GM12878 (cell line): ENCODE measurements around the gene SPTLC3.

Experiments used
- BCL11A ChIP-seq: IDR thresholded peaks from 2 replicates; pipeline ENCODE4 v1.6.1; 2011; ENCODE audit warnings: low read depth, low read length
- EP300 ChIP-seq, 2 experiments: fragments of 150-350 bp in 1 of 2; IDR thresholded peaks; 2 replicates each; pipeline ENCODE4 v1.6.1; 2011 to 2012; ENCODE audit warnings: low read depth in 2 of 2, low read length in 2 of 2, borderline replicate concordance in 1 of 2, improper control_type of control experiment in 1 of 2, inconsistent platforms in 1 of 2; ENCODE audit not compliant: control insufficient read depth in 1 of 2
- GABPA ChIP-seq: IDR thresholded peaks from 2 replicates; pipeline ENCODE4 v1.6.1; 2014; ENCODE audit warnings: antibody characterized with exemption, low read depth, mild to moderate bottlenecking, inconsistent platforms
- NBN ChIP-seq: fragments of 450-650 bp; IDR thresholded peaks from 2 replicates; pipeline ENCODE4 v1.6.1; 2016
- NFYB ChIP-seq: IDR thresholded peaks from 2 replicates; pipeline ENCODE4 v1.6.1; 2011; ENCODE audit warnings: low read depth, mild to moderate bottlenecking, low read length, improper control_type of control experiment, moderate library complexity; ENCODE audit not compliant: insufficient read depth
- SMC3 ChIP-seq: IDR thresholded peaks from 2 replicates; pipeline ENCODE4 v1.6.1; 2011; ENCODE audit warnings: low read length, improper control_type of control experiment, borderline replicate concordance
- SUZ12 ChIP-seq: fragments of 200-600 bp; sonication (generic); IDR thresholded peaks from one replicate; pipeline ENCODE4 v1.6.1; 2018; ENCODE audit warnings: antibody characterized with exemption, mild to moderate bottlenecking; ENCODE audit not compliant: unreplicated experiment
- ZZZ3 ChIP-seq: IDR thresholded peaks from 2 replicates; pipeline ENCODE4 v1.6.1; 2011; ENCODE audit warnings: low read depth; ENCODE audit not compliant: control insufficient read depth, insufficient read length
- TF ChIP-seq, protein P1 (sequence below), 3 experiments: IDR thresholded peaks in 2 of 3; conservative IDR thresholded peaks in 1 of 3; 2 replicates each; pipeline ENCODE4 v1.5.1; 2011; ENCODE audit warnings: low read depth in 3 of 3, low read length in 3 of 3, mild to moderate bottlenecking in 3 of 3, control low read depth in 2 of 3, moderate library complexity in 2 of 3, inconsistent platforms in 1 of 3, mixed read lengths in 1 of 3; ENCODE audit not compliant: control insufficient read depth in 2 of 3, insufficient read depth in 1 of 3; ENCODE audit errors: extremely low read depth in 1 of 3

DNA sequence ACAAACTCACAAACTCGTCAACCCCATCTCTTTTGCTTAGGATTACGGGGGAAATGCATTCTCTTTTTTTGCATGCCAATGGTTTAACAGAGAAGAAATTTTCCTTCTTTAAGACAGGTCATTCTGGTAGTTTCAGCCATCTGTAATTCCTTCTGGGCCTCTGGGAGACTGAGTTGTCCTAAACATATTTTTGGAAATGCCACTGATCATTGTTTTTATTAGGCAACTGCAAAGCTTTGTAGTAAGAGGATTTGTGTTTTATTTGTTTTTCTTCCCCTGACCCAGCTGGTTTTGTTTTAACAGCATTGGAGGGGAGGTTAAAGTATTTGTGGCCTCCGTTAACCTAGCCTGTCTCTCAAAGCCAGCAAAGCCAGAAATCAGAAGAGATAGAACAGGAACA, 139.2 kb downstream of the SPTLC3 start:
- TF ChIP-seq EP300 (IDR thresholded peaks at IDR 0.05; ENCODE audit: borderline replicate concordance in 1 of 2, control insufficient read depth in 1 of 2, low read depth in 2 of 2, low read length in 2 of 2): no peak
- no peak for TF ChIP-seq SMC3
- TF ChIP-seq GABPA: no peak
- no peak for TF ChIP-seq BCL11A
- no peak for TF ChIP-seq NFYB
- TF ChIP-seq SUZ12: no peak
- no peak for TF ChIP-seq ZZZ3
- TF ChIP-seq, protein P1, sequence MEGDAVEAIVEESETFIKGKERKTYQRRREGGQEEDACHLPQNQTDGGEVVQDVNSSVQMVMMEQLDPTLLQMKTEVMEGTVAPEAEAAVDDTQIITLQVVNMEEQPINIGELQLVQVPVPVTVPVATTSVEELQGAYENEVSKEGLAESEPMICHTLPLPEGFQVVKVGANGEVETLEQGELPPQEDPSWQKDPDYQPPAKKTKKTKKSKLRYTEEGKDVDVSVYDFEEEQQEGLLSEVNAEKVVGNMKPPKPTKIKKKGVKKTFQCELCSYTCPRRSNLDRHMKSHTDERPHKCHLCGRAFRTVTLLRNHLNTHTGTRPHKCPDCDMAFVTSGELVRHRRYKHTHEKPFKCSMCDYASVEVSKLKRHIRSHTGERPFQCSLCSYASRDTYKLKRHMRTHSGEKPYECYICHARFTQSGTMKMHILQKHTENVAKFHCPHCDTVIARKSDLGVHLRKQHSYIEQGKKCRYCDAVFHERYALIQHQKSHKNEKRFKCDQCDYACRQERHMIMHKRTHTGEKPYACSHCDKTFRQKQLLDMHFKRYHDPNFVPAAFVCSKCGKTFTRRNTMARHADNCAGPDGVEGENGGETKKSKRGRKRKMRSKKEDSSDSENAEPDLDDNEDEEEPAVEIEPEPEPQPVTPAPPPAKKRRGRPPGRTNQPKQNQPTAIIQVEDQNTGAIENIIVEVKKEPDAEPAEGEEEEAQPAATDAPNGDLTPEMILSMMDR (IDR thresholded peaks at IDR 0.05 in 2 of 3, conservative IDR thresholded peaks at IDR 0.05 in 1 of 3; ENCODE audit: control insufficient read depth in 2 of 3, extremely low read depth in 1 of 3, insufficient read depth in 1 of 3, low read depth in 3 of 3, low read length in 3 of 3): no peak
- no peak for TF ChIP-seq NBN
